ENCODE data around the gene ANAPC2. TPM values are rescaled to one million over a fixed set of nuclear protein-coding genes. Genes with fewer than 3 reads are reported as not detected.

The ANAPC2 gene
- total and polyA plus RNA-seq, 8 donors: 22.2 to 122 (median 34.7) TPM

- intact Hi-C loops (cut with DNase I): no loop called here
- Histone ChIP-seq H3K9me3 (no peaks in the 10 kb centered on the region), H3K4me1 (peaks cover 0 to 5% (median 0%) of the 10 kb centered on the region in 3 donors), H3K36me3 (no peaks in the 10 kb centered on the region), H3K27ac (peak overlapping the region in 1 of 4 donors; percentile 73), H3K27me3 (no peaks in the 10 kb centered on the region), H3K4me3 (peak overlapping the region in 1 of 4 donors; percentile 46)
- DNase-seq: peak in 1 of 6 donors; percentile 47
- 92 to 93% methylated on average over 30 of the region's 30 CpGs for WGBS, 2 donors
- no peak for TF ChIP-seq CTCF (IDR thresholded peaks at IDR 0.05)
- FAIRE-seq: no peak
- ATAC-seq: no peak
These were observed 28.0 kb upstream of the ANAPC2 start for GRCh38 chr9:137216188-137216965.

DNA sequence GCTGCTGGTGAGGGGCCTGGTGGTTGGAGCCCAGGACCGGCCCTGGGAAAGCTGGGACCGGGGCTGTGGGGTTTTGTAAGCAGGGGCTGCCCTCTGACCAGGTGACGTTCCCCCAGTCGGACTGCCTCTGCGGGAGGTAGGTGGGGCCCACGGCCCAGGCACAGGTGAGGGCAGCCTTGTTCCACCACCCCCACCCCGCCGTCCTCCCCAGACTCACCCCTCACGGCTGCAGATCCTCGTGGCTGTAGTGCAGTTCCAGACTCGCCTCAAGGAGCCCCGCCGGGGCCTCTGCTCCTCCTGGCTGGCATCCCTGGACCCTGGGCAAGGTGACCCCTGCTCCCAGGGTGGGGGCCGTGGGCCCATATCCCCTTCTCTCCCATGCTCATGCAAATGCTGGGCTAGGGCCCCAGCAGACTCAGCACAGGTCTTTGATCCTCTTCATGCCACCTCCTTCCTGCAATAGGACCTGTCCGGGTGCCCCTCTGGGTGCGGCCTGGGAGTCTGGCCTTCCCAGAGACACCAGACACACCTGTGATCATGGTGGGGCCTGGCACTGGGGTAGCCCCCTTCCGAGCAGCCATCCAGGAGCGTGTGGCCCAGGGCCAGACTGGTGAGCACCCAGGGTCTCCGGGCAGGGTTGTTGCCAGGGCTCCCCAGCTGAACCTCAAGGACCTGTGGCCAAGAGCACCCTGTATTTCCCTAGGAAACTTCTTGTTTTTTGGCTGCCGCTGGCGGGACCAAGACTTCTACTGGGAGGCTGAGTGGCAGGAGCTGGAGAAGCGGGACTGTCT lies 27.0 kb upstream of the ANAPC2 start:
- 91 to 94% methylated on average over 22 of the region's 22 CpGs for WGBS, 2 donors
- Histone ChIP-seq H3K4me3 (no peak overlapping the region), H3K4me1 (peaks cover 0 to 5% (median 0%) of the 10 kb centered on the region in 3 donors), H3K27ac (no peak overlapping the region), H3K36me3 (no peaks in the 10 kb centered on the region), H3K9me3 (no peaks in the 10 kb centered on the region), H3K27me3 (no peaks in the 10 kb centered on the region)
- DNase-seq (peak in 1 of 6 donors; percentile 51), ATAC-seq (no peak), FAIRE-seq (no peak)
- TF ChIP-seq CTCF (IDR thresholded peaks at IDR 0.05): no peak
- intact Hi-C loops (cut with DNase I): no loop called here

GRCh38 chr9:137214620-137215019 lies 26.3 kb upstream of the ANAPC2 start:
- Histone ChIP-seq H3K27me3 (no peaks in the 10 kb centered on the region), H3K9me3 (no peaks in the 10 kb centered on the region), H3K4me1 (peaks cover 0 to 5% (median 0%) of the 10 kb centered on the region in 3 donors), H3K4me3 (no peak overlapping the region), H3K27ac (no peak overlapping the region), H3K36me3 (no peaks in the 10 kb centered on the region)
- no peak for TF ChIP-seq CTCF (IDR thresholded peaks at IDR 0.05)
- DNase-seq (peak in 1 of 6 donors; percentile 33), FAIRE-seq (no peak), ATAC-seq (no peak)
- WGBS, 2 donors: 91 to 97% methylated on average over 19 of the region's 19 CpGs
- intact Hi-C loops (cut with DNase I): no loop called here

DNA sequence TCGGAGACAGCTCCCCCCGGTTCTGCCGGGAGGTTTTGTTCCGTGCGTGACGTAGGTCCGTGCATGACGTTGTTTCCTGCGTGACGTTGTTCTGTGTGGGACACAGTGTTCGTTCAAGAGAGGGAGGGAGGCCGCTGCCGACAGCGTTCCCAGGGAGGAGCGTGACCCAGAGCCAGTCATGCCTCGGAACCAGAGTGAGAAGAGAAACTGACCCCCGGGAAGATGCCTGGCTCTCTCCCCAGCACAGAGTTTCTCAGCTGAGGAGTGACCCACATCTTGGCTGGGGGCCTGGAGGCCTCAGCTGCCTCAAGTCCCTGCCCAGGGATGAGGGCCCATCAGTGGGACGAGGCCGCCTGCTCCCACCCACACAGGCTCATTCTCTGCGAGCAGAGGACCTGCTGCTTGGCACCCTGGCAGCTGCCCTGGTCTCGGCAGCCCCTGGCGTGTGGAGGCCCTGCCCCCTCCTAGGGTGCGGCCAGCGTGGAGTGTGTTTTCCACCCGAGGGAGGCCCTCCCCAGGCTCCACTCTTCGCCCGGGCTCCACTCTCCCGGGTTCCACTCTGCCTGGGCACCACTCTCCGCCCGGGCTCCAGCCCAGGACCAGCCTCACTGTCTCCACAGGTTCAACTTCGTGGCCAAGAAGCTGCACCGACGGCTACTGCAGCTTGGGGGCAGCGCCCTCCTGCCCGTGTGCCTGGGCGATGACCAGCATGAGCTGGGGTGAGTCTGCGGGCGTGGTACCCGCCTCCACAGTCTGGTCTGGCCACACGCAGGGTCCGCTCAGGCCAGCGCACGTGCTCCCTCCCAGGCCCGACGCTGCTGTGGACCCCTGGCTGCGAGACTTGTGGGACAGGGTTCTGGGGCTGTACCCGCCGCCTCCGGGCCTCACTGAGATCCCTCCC lies 25.1 kb upstream of the ANAPC2 start:
- Histone ChIP-seq H3K36me3 (no peaks in the 10 kb centered on the region), H3K27me3 (no peaks in the 10 kb centered on the region), H3K9me3 (no peaks in the 10 kb centered on the region), H3K27ac (no peak overlapping the region), H3K4me3 (no peak overlapping the region), H3K4me1 (peaks cover 0 to 3% (median 0%) of the 10 kb centered on the region in 3 donors)
- peak in 1 of 6 donors; percentile 35 for DNase-seq
- TF ChIP-seq CTCF (IDR thresholded peaks at IDR 0.05): no peak
- no peak for ATAC-seq
- WGBS, 2 donors: 89 to 91% methylated on average over 49 of the region's 49 CpGs
- intact Hi-C loops (cut with DNase I): no loop called here
- no peak for FAIRE-seq

Measured in pancreas (tissue), 10 donors.